Activated CD4-positive, alpha-beta T cell treated with anti-CD3 and anti-CD28 coated beads, Interleukin-2, amount 10 ng/mL, durations not matched to agents 7 days and 5 days (primary cell): ENCODE measurements around the gene CRYBG1. TPM values are rescaled to one million over a fixed set of nuclear protein-coding genes. Genes with fewer than 3 reads are reported as not detected.
A peak's percentile ranks its signal among the peaks of the same experiment; 100 is the strongest.
"Not testable (repeated sequence)": the region's sequence is repeated elsewhere in the genome, so short reads cannot be mapped to it uniquely, and the experiment has no call there.

Experiments used
- CTCF ChIA-PET: fragments of 350-600 bp; sonication (Branson Sonifier 250); formaldehyde crosslinking; loops from one replicate; lab custom pipeline; 2021; ENCODE audit warnings: antibody characterized with exemption; lab: Charles Lee
- POLR2A ChIA-PET: fragments of 350-600 bp; sonication (Branson Sonifier 250); formaldehyde crosslinking; loops from one replicate; lab custom pipeline; 2021; ENCODE audit warnings: antibody characterized with exemption; lab: Charles Lee
- DNase-seq: peaks from one replicate; pipeline ENCODE4 v3.0.0-alpha.2; 2020
- H3K27ac Mint-ChIP-seq: one replicate; pipeline ENCODE4 v1.8.0; 2021; ENCODE audit warnings: mild to moderate bottlenecking, moderate library complexity, mixed read lengths
- H3K27me3 Mint-ChIP-seq: one replicate; pipeline ENCODE4 v1.8.0; 2021; ENCODE audit warnings: mixed read lengths
- H3K36me3 Mint-ChIP-seq: one replicate; pipeline ENCODE4 v1.8.0; 2021; ENCODE audit warnings: low read depth, mixed read lengths
- H3K4me1 Mint-ChIP-seq: one replicate; pipeline ENCODE4 v1.8.0; 2021; ENCODE audit warnings: mixed read lengths
- H3K4me3 Mint-ChIP-seq: one replicate; pipeline ENCODE4 v1.8.0; 2021; ENCODE audit warnings: mild to moderate bottlenecking, moderate library complexity, mixed read lengths
- H3K9me3 Mint-ChIP-seq: one replicate; pipeline ENCODE4 v1.8.0; 2021; ENCODE audit warnings: mixed read lengths
- total RNA-seq, 2 experiments: library from RNA; stranded (reverse); gene quantifications; one replicate each; pipeline ENCODE4 v1.2.3, GENCODE V29; 2021

The CRYBG1 gene
- total RNA-seq, 2 experiments from 2014 or later, result 41.1 to 46.8 TPM

GRCh38 chr6:106581468-106581867, 221.0 kb downstream of the CRYBG1 start:
- H3K4me1 Mint-ChIP-seq, result peaks cover 7% of the 10 kb centered on the region
- DNase-seq, result no peak
- H3K36me3 Mint-ChIP-seq, result peaks cover 8% of the 10 kb centered on the region
- no peaks in the 10 kb centered on the region for H3K9me3 Mint-ChIP-seq
- no peak overlapping the region for H3K4me3 Mint-ChIP-seq
- CTCF ChIA-PET, result interaction anchor here (0.5 kb wide), 1 partner anchor 506 kb away, joined by 3 read pairs; no protein-coding TSS in a partner anchor
- H3K27ac Mint-ChIP-seq, result no peak overlapping the region
- no peaks in the 10 kb centered on the region for H3K27me3 Mint-ChIP-seq
- POLR2A ChIA-PET, result interaction anchor here (0.7 kb wide), 1 partner anchor 42 kb away, joined by 5 read pairs; no protein-coding TSS in a partner anchor

DNA sequence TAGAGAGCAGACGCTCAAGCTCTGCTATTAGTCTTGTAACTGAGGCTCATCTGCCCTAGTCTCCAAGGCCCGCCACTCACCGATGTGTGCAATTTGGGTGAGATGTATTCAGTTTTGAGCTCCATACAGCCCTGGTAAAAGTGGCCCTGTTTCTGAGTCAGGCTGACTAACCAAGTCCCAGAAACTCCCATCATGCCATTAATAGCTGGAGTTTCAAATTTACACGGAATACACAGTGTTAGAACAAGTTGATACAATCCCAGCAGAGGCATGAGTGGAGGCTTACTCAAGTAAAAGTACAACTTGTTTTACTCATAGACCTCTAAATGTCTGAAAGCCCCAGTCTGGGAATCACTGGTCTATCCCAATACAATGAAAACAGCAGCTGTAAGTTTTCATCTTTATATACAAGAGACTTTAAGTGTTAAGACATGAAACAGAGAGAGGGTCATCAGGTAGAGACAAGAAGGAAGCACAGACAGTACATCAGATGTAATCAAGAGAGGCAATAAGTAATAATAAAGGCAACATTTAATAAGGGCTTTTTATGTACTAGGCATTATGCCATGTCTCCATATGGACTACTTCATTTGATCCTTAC, 226.4 kb downstream of the CRYBG1 start:
- ChIA-PET POLR2A (no interaction called here), CTCF (interaction anchor here (0.7 to 1.0 kb wide), 2 partner anchors 23 to 226 kb away, joined by 3 read pairs; no protein-coding TSS in a partner anchor)
- H3K9me3 Mint-ChIP-seq, result no peaks in the 10 kb centered on the region
- H3K27ac Mint-ChIP-seq, result no peak overlapping the region
- H3K4me3 Mint-ChIP-seq, result no peak overlapping the region
- no peaks in the 10 kb centered on the region for H3K27me3 Mint-ChIP-seq
- no peaks in the 10 kb centered on the region for H3K4me1 Mint-ChIP-seq
- no peak for DNase-seq
- peaks cover 17% of the 10 kb centered on the region for H3K36me3 Mint-ChIP-seq

- POLR2A ChIA-PET, H3K4me1 Mint-ChIP-seq, CTCF ChIA-PET, H3K27me3 Mint-ChIP-seq, H3K9me3 Mint-ChIP-seq, H3K27ac Mint-ChIP-seq, H3K4me3 Mint-ChIP-seq, DNase-seq: not testable (repeated sequence)
- peaks cover 13% of the 10 kb centered on the region for H3K36me3 Mint-ChIP-seq
Observed at GRCh38 chr6:106588937-106589336, 228.4 kb downstream of the CRYBG1 start.

- Mint-ChIP-seq H3K27me3 (no peaks in the 10 kb centered on the region), H3K36me3 (peaks cover 13% of the 10 kb centered on the region), H3K27ac (no peak overlapping the region), H3K4me3 (no peak overlapping the region), H3K9me3 (no peaks in the 10 kb centered on the region), H3K4me1 (no peaks in the 10 kb centered on the region)
- ChIA-PET POLR2A (no interaction called here), CTCF (interaction anchor here (0.5 kb wide), 1 partner anchor 9 kb away, joined by 3 read pairs; no protein-coding TSS in a partner anchor)
- DNase-seq, result no peak
Observed at GRCh38 chr6:106591111-106591825, 230.8 kb downstream of the CRYBG1 start.

DNA sequence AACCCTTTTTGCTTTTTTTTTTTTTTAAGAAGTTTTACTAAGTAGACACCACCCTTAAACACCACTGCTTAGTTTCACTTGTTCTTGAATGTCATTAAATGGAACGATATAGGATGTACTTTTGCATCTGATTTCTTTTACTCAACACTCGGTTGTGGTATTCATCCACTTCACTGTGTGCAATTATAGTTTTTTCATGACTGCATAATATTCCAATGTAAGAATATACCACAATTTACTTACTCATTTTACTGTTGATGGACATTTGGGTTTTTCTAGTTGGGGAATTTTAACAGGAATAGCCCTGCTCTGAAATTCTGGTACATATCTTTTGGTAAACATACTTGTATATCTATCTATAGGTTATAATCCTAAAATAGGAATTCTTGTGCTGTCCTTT, 238.9 kb downstream of the CRYBG1 start:
- CTCF ChIA-PET, result interaction anchor here (0.7 kb wide), 1 partner anchor 9 kb away, joined by 3 read pairs; no protein-coding TSS in a partner anchor
- POLR2A ChIA-PET, result no interaction called here

GRCh38 chr6:106600329-106600728, 239.8 kb downstream of the CRYBG1 start:
- Mint-ChIP-seq H3K9me3 (no peaks in the 10 kb centered on the region), H3K27ac (no peak overlapping the region), H3K4me3 (no peak overlapping the region), H3K27me3 (no peaks in the 10 kb centered on the region), H3K4me1 (no peaks in the 10 kb centered on the region), H3K36me3 (peaks cover 5% of the 10 kb centered on the region)
- ChIA-PET POLR2A (no interaction called here), CTCF (interaction anchor here (0.7 kb wide), 1 partner anchor 9 kb away, joined by 3 read pairs; no protein-coding TSS in a partner anchor)
- DNase-seq, result no peak

More for the DNA sequence above, 238.9 kb downstream of the CRYBG1 start:
- Mint-ChIP-seq H3K27me3 (no peaks in the 10 kb centered on the region), H3K36me3 (peaks cover 5% of the 10 kb centered on the region), H3K9me3 (no peaks in the 10 kb centered on the region), H3K27ac (no peak overlapping the region), H3K4me3 (no peak overlapping the region), H3K4me1 (no peaks in the 10 kb centered on the region)
- DNase-seq, result no peak

GRCh38 chr6:106608080-106608668, 247.7 kb downstream of the CRYBG1 start:
- Mint-ChIP-seq H3K36me3 (peaks cover 8% of the 10 kb centered on the region), H3K4me1 (peaks cover 13% of the 10 kb centered on the region), H3K27ac (no peak overlapping the region), H3K9me3 (no peaks in the 10 kb centered on the region), H3K27me3 (no peaks in the 10 kb centered on the region), H3K4me3 (no peak overlapping the region)
- POLR2A ChIA-PET, result no interaction called here
- DNase-seq, result peak; percentile 59
- CTCF ChIA-PET, result interaction anchor here (1.0 to 1.4 kb wide), 2 partner anchors 15 kb away, joined by 3 to 4 read pairs; no protein-coding TSS in a partner anchor

DNA sequence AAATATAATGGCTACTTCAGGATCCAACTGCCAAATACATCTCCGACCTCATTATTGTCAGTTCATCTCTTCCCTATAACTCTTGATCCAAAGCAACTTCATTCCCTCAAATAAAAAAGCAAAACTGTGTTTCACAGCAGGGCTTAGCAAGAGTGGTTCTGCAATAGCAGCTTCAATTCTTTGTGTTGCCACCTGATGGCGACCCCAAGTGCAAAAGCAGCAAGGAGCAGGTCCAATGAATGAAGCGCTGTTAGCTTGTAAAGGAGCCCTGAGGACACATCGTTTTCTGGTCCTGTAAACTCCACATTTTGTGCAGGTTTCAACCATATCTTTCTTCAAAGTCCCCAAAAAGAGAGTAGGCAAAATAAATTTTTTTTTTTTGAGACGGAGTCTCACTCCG, 249.2 kb downstream of the CRYBG1 start:
- Mint-ChIP-seq H3K9me3 (no peaks in the 10 kb centered on the region), H3K36me3 (peaks cover 16% of the 10 kb centered on the region), H3K4me3 (no peak overlapping the region), H3K4me1 (peaks cover 28% of the 10 kb centered on the region), H3K27me3 (no peaks in the 10 kb centered on the region), H3K27ac (no peak overlapping the region)
- CTCF ChIA-PET, result interaction anchor here (0.9 to 2.2 kb wide), 4 partner anchors 10 to 370 kb away, joined by 3 to 7 read pairs (median 4); no protein-coding TSS in a partner anchor
- peak; percentile 38 for DNase-seq
- POLR2A ChIA-PET, result no interaction called here

DNA sequence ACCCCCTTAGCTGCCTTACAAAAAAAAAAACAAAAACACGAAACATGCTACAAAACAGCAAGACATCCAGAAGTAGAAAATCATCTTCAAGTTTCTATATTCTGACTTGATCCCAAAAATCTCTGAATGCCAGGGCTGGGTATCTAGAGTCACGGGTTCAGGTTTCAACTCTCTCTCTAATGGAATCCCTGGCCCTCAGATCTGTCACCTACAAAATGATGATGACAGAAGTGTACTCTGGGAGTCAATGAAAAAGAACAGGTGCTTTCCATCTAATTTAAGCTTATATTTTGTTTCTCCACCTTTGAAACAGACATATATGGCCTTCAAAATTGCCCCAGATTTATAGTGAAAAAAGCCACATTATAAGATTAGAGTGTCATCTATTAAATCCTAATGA, 250.5 kb downstream of the CRYBG1 start:
- DNase-seq, result no peak
- ChIA-PET POLR2A (no interaction called here), CTCF (interaction anchor here (0.9 kb wide), 1 partner anchor 40 kb away, joined by 3 read pairs; no protein-coding TSS in a partner anchor)
- Mint-ChIP-seq H3K27me3 (no peaks in the 10 kb centered on the region), H3K4me3 (no peak overlapping the region), H3K4me1 (peaks cover 30% of the 10 kb centered on the region), H3K36me3 (peaks cover 18% of the 10 kb centered on the region), H3K9me3 (no peaks in the 10 kb centered on the region), H3K27ac (no peak overlapping the region)

DNA sequence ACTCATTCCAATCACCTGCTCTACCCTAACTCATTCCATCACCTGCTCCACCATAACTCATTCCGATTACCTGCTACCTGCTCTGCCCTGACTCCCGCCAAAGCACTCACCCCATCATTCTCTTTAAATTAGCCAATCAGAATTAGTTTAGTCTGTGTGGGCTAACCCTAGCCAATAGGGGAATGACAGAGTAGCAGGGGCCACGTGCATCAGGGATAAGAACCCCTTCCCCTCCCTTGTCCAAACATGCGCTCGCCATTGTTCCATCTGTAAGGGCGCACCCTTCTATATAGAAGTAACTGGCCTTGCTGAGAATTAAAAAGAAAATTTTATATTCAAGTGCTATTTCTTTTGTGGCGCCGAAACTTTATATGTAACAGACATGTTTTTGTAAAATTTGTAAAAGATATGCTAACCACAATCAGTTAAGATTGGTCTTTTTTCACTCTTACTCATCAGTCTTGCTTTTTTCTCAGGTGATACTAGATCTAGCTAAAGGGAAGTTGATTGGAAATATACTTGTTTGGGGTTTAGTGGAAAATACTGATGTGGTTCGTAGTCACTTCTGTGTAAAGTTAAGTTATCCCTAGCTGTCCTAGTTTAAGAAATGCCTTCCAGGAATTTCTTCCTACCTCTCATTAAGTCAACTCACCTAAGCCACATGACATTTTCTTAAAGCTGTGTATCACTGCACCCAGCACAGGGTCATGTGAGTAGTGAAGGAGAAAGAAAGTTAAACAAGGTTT, 252.3 kb downstream of the CRYBG1 start:
- Mint-ChIP-seq H3K36me3 (peaks cover 26% of the 10 kb centered on the region), H3K27me3 (no peaks in the 10 kb centered on the region), H3K4me1 (peaks cover 35% of the 10 kb centered on the region), H3K27ac (peak overlapping the region; percentile 37), H3K9me3 (no peaks in the 10 kb centered on the region), H3K4me3 (no peak overlapping the region)
- ChIA-PET POLR2A (no interaction called here), CTCF (no interaction called here)
- DNase-seq, result no peak

- CTCF ChIA-PET, result no interaction called here
- no peak for DNase-seq
- H3K9me3 Mint-ChIP-seq, result no peaks in the 10 kb centered on the region
- peaks cover 36% of the 10 kb centered on the region for H3K4me1 Mint-ChIP-seq
- peaks cover 30% of the 10 kb centered on the region for H3K36me3 Mint-ChIP-seq
- POLR2A ChIA-PET, result no interaction called here
- peak overlapping the region; percentile 21 for H3K27ac Mint-ChIP-seq
- H3K27me3 Mint-ChIP-seq, result no peaks in the 10 kb centered on the region
- no peak overlapping the region for H3K4me3 Mint-ChIP-seq
Observed at GRCh38 chr6:106613590-106613989, 253.1 kb downstream of the CRYBG1 start.

DNA sequence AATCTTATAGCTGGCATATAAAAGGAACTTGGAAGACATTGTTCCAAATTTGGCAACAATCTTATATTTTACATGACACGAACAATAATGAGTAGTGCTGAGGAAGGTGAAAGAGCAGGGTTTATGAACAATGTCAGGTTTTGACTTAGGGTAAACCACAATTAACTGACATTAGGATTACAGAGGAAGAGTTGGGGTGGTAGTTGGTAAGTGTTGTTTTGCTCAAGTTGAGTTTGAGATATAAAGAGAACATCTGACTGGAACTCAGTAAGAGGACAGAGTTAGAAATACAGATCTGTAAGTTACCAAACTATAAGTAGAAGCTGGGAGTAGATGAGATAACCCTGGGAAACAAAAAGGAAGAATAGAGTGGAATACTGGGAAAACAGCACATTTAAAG, 253.6 kb downstream of the CRYBG1 start:
- H3K4me1 Mint-ChIP-seq, result peaks cover 39% of the 10 kb centered on the region
- CTCF ChIA-PET, result no interaction called here
- peak overlapping the region; percentile 63 for H3K27ac Mint-ChIP-seq
- POLR2A ChIA-PET, result interaction anchor here (0.6 kb wide), 1 partner anchor 40 kb away, joined by 3 read pairs; no protein-coding TSS in a partner anchor
- peaks cover 35% of the 10 kb centered on the region for H3K36me3 Mint-ChIP-seq
- no peak overlapping the region for H3K4me3 Mint-ChIP-seq
- H3K9me3 Mint-ChIP-seq, result no peaks in the 10 kb centered on the region
- no peak for DNase-seq
- H3K27me3 Mint-ChIP-seq, result no peaks in the 10 kb centered on the region
